Measurements from ENCODE around the gene MAN1A1.

DNA sequence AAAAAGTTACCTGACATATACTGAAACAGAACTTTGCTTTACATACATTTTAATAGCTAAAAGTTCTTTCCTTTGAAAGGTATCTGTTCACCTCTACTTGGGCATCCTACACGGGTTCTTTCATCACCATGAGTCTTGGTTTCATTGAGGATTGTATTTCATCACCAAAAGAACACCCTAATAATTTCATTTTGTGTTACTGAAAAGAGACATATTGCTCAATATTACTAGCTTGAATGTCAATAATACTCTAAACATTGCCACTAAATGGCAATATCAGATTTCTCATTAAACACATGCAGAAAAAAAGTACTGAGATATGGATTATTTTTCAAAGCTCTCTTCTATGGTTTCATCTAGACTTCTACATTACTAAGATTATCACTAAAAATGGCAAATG is 30.8 kb downstream of the MAN1A1 start:
- TF ChIP-seq, protein P1, sequence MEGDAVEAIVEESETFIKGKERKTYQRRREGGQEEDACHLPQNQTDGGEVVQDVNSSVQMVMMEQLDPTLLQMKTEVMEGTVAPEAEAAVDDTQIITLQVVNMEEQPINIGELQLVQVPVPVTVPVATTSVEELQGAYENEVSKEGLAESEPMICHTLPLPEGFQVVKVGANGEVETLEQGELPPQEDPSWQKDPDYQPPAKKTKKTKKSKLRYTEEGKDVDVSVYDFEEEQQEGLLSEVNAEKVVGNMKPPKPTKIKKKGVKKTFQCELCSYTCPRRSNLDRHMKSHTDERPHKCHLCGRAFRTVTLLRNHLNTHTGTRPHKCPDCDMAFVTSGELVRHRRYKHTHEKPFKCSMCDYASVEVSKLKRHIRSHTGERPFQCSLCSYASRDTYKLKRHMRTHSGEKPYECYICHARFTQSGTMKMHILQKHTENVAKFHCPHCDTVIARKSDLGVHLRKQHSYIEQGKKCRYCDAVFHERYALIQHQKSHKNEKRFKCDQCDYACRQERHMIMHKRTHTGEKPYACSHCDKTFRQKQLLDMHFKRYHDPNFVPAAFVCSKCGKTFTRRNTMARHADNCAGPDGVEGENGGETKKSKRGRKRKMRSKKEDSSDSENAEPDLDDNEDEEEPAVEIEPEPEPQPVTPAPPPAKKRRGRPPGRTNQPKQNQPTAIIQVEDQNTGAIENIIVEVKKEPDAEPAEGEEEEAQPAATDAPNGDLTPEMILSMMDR (conservative IDR thresholded peaks at IDR 0.05; ENCODE audit: low read depth, low read length): no peak
- TF ChIP-seq EZH2 (IDR thresholded peaks at IDR 0.05; ENCODE audit: low read length, unreplicated experiment) (no peak), EZH2phosphoT487 (IDR thresholded peaks at IDR 0.05; ENCODE audit: borderline replicate concordance, low read length) (no peak)

All from PC-3 (cell line).